Measurements from ENCODE around the gene APH1A. TPM values are rescaled to one million over a fixed set of nuclear protein-coding genes. Genes with fewer than 3 reads are reported as not detected.

The APH1A gene
- total RNA-seq, 1 donor from 2014 or later: 63.0 TPM

- peak overlapping the region; percentile 89 for H3K4me2 ChIP-seq
- DNase-seq (ENCODE audit: low spot score): no peak
- H3K9ac ChIP-seq: peak overlapping the region; percentile 18
- no peaks in the 10 kb centered on the region for H3K27me3 ChIP-seq
- no peaks in the 10 kb centered on the region for H3K9me3 ChIP-seq (ENCODE audit: low read depth)
- no peaks in the 10 kb centered on the region for H3K36me3 ChIP-seq
- H3K27me3 Mint-ChIP-seq (ENCODE audit: insufficient read depth, low read depth): peaks cover 4% of the 10 kb centered on the region
- H3K4me3 ChIP-seq: peak overlapping the region; percentile 52
- H3K4me1 Mint-ChIP-seq: peaks cover 39% of the 10 kb centered on the region
- H3K27ac ChIP-seq: no peak overlapping the region
- peaks cover 19% of the 10 kb centered on the region for H3K79me2 ChIP-seq (ENCODE audit: low read depth)
- TF ChIP-seq CTCF (IDR thresholded peaks at IDR 0.05) (no peak), EZH2 (IDR thresholded peaks at IDR 0.05) (no peak), EZH2phosphoT487 (IDR thresholded peaks at IDR 0.05) (no peak)
- H3K4me3 Mint-ChIP-seq: peak overlapping the region; percentile 85
- H4K20me1 ChIP-seq (ENCODE audit: low read depth): no peaks in the 10 kb centered on the region
- peak overlapping the region; percentile 98 for H3K27ac Mint-ChIP-seq
- peaks cover 8% of the 10 kb centered on the region for H3K36me3 Mint-ChIP-seq
- peaks cover 21% of the 10 kb centered on the region for H3K4me1 ChIP-seq
- H2AFZ ChIP-seq (replicated peaks): no peak overlapping the region
- no peaks in the 10 kb centered on the region for H3K9me3 Mint-ChIP-seq
- H3F3A ChIP-seq (ENCODE audit: low read depth): peaks cover 26% of the 10 kb centered on the region
Observed at GRCh38 chr1:150273311-150273710, 4.5 kb upstream of the APH1A start.

- Histone ChIP-seq H3F3A (ENCODE audit: low read depth) (peaks cover 26% of the 10 kb centered on the region), H3K36me3 (no peaks in the 10 kb centered on the region), H3K4me2 (peak overlapping the region; percentile 89), H3K9ac (no peak overlapping the region), H2AFZ (replicated peaks) (no peak overlapping the region), H3K79me2 (ENCODE audit: low read depth) (peaks cover 37% of the 10 kb centered on the region), H3K27ac (peak overlapping the region; percentile 94), H3K4me3 (no peak overlapping the region), H4K20me1 (ENCODE audit: low read depth) (peaks cover 3% of the 10 kb centered on the region), H3K27me3 (no peaks in the 10 kb centered on the region), H3K9me3 (ENCODE audit: low read depth) (no peaks in the 10 kb centered on the region), H3K4me1 (peaks cover 28% of the 10 kb centered on the region)
- no peak for TF ChIP-seq EZH2 (IDR thresholded peaks at IDR 0.05)
- DNase-seq (ENCODE audit: low spot score): no peak
- Mint-ChIP-seq H3K4me1 (peaks cover 55% of the 10 kb centered on the region), H3K36me3 (peaks cover 13% of the 10 kb centered on the region), H3K27ac (peak overlapping the region; percentile 98), H3K27me3 (ENCODE audit: insufficient read depth, low read depth) (peaks cover 4% of the 10 kb centered on the region), H3K4me3 (peak overlapping the region; percentile 85), H3K9me3 (no peaks in the 10 kb centered on the region)
Observed at GRCh38 chr1:150271291-150271959, 2.6 kb upstream of the APH1A start.

GRCh38 chr1:150269451-150269850, 635 bp upstream of the APH1A start:
- H3K4me3 ChIP-seq: peak overlapping the region; percentile 81
- DNase-seq (ENCODE audit: low spot score): no peak
- no peaks in the 10 kb centered on the region for H3K9me3 ChIP-seq (ENCODE audit: low read depth)
- peak overlapping the region; percentile 17 for H3K27ac ChIP-seq
- H3K27me3 Mint-ChIP-seq (ENCODE audit: insufficient read depth, low read depth): peaks cover 4% of the 10 kb centered on the region
- H3K27me3 ChIP-seq: no peaks in the 10 kb centered on the region
- no peak for TF ChIP-seq CTCF (IDR thresholded peaks at IDR 0.05)
- TF ChIP-seq EZH2 (IDR thresholded peaks at IDR 0.05): no peak
- no peak for TF ChIP-seq EZH2phosphoT487 (IDR thresholded peaks at IDR 0.05)
- H3K4me1 Mint-ChIP-seq: peaks cover 55% of the 10 kb centered on the region
- H3K4me1 ChIP-seq: peaks cover 28% of the 10 kb centered on the region
- H3K9ac ChIP-seq: no peak overlapping the region
- H3K27ac Mint-ChIP-seq: peak overlapping the region; percentile 98
- H3K9me3 Mint-ChIP-seq: no peaks in the 10 kb centered on the region
- peaks cover 37% of the 10 kb centered on the region for H3K79me2 ChIP-seq (ENCODE audit: low read depth)
- peaks cover 34% of the 10 kb centered on the region for H3F3A ChIP-seq (ENCODE audit: low read depth)
- no peak overlapping the region for H2AFZ ChIP-seq (replicated peaks)
- H4K20me1 ChIP-seq (ENCODE audit: low read depth): peaks cover 3% of the 10 kb centered on the region
- H3K4me3 Mint-ChIP-seq: peak overlapping the region; percentile 95
- no peaks in the 10 kb centered on the region for H3K36me3 ChIP-seq
- peaks cover 8% of the 10 kb centered on the region for H3K36me3 Mint-ChIP-seq
- peak overlapping the region; percentile 98 for H3K4me2 ChIP-seq

- Histone ChIP-seq H3K4me3 (peak overlapping the region; percentile 81), H3K27me3 (no peaks in the 10 kb centered on the region), H4K20me1 (ENCODE audit: low read depth) (peaks cover 3% of the 10 kb centered on the region), H3K79me2 (ENCODE audit: low read depth) (peaks cover 29% of the 10 kb centered on the region), H3K4me1 (peaks cover 22% of the 10 kb centered on the region), H3F3A (ENCODE audit: low read depth) (peaks cover 33% of the 10 kb centered on the region), H3K27ac (no peak overlapping the region), H3K4me2 (peak overlapping the region; percentile 98), H3K9me3 (ENCODE audit: low read depth) (no peaks in the 10 kb centered on the region), H3K9ac (peak overlapping the region; percentile 89), H2AFZ (replicated peaks) (no peak overlapping the region), H3K36me3 (no peaks in the 10 kb centered on the region)
- DNase-seq (ENCODE audit: low spot score): peak; percentile 40
- Mint-ChIP-seq H3K27ac (peak overlapping the region; percentile 79), H3K9me3 (no peaks in the 10 kb centered on the region), H3K27me3 (ENCODE audit: insufficient read depth, low read depth) (peaks cover 4% of the 10 kb centered on the region), H3K4me1 (peaks cover 49% of the 10 kb centered on the region), H3K36me3 (peaks cover 8% of the 10 kb centered on the region), H3K4me3 (peak overlapping the region; percentile 95)
- TF ChIP-seq EZH2 (IDR thresholded peaks at IDR 0.05): no peak
- no peak for TF ChIP-seq CTCF (IDR thresholded peaks at IDR 0.05)
- TF ChIP-seq EZH2phosphoT487 (IDR thresholded peaks at IDR 0.05): no peak
Observed at GRCh38 chr1:150268340-150268704, 494 bp downstream of the APH1A start.
